H1 (cell line): Measurements from ENCODE around the gene CYBA. TPM values are rescaled to one million over a fixed set of nuclear protein-coding genes. Genes with fewer than 3 reads are reported as not detected.

ENCODE experiments used
- CREB1 ChIP-seq: IDR thresholded peaks from 2 replicates; pipeline ENCODE4 v1.6.1; 2012; ENCODE audit warnings: inconsistent platforms
- MAFK ChIP-seq: IDR thresholded peaks from 2 replicates; pipeline ENCODE4 v1.6.1; 2012; ENCODE audit warnings: low read depth, mild to moderate bottlenecking, improper control_type of control experiment, low read length
- POLR2A ChIP-seq, 2 experiments: IDR thresholded peaks; 1 replicate in 1 of 2; 2 replicates in 1 of 2; pipeline ENCODE4 v1.6.1; 2011; ENCODE audit warnings: low read depth in 2 of 2, low read length in 2 of 2, mild to moderate bottlenecking in 2 of 2; ENCODE audit errors: control extremely low read depth in 1 of 2
- RFX5 ChIP-seq: IDR thresholded peaks from 2 replicates; pipeline ENCODE4 v1.6.1; 2011; ENCODE audit warnings: low read depth, low read length, improper control_type of control experiment, borderline replicate concordance
- RNF2 ChIP-seq: fragments of 200-900, 300-1000 bp; sonication (generic); IDR thresholded peaks from 2 replicates; pipeline ENCODE4 v1.7.1; 2016; ENCODE audit warnings: borderline replicate concordance, low read depth, mild to moderate bottlenecking, antibody characterized with exemption, low read length; ENCODE audit not compliant: poor library complexity, severe bottlenecking; ENCODE audit errors: missing control alignments
- TAF1 ChIP-seq: IDR thresholded peaks from 2 replicates; pipeline ENCODE4 v1.6.1; 2011; ENCODE audit warnings: mild to moderate bottlenecking, low read depth, low read length
- polyA plus RNA-seq, 7 experiments: library from polyadenylated mRNA; depleted of rRNA in 3 of 7; stranded (reverse) in 5 of 7; unstranded in 2 of 7; fragments of >200 nt in 5 of 7; fragments of 200-250 nt in 2 of 7; gene quantifications; 1 replicate in 5 of 7; 2 replicates in 1 of 7; 4 replicates in 1 of 7; pipeline versions ENCODE4 v1.2.1 to v1.2.3, GENCODE V29; 2011 to 2013; ENCODE audit warnings: missing spikeins in 2 of 7, mixed read lengths in 2 of 7
- total RNA-seq: library from RNA; stranded (reverse); fragmentation: NEBNext Ultra II Directional; extraction: Animal tissue kit (Norgen Biotek cat#: 25700); gene quantifications from 2 replicates; pipeline ENCODE4 v1.2.1, GENCODE V29; 2021
- TF ChIP-seq, protein P1 (sequence below): fragments of 300-600 bp; sonication (generic); IDR thresholded peaks from 2 replicates; pipeline ENCODE4 v1.7.1; 2012; ENCODE audit warnings: low read length, moderate library complexity, mild to moderate bottlenecking, inconsistent platforms; ENCODE audit not compliant: insufficient replicate concordance
- TF ChIP-seq, protein P2 (sequence below): IDR thresholded peaks from 2 replicates; pipeline ENCODE4 v1.6.1; 2012; ENCODE audit warnings: low read length, inconsistent platforms
- TF ChIP-seq, protein P3 (sequence below): IDR thresholded peaks from 2 replicates; pipeline ENCODE4 v1.6.1; 2011; ENCODE audit warnings: low read length, improper control_type of control experiment

Gene CYBA
- total and polyA plus RNA-seq, 2 of the 8 experiments (the other 6 are each of a cell fraction or from before 2014, with no cell fraction given), result 136 to 254 TPM

DNA sequence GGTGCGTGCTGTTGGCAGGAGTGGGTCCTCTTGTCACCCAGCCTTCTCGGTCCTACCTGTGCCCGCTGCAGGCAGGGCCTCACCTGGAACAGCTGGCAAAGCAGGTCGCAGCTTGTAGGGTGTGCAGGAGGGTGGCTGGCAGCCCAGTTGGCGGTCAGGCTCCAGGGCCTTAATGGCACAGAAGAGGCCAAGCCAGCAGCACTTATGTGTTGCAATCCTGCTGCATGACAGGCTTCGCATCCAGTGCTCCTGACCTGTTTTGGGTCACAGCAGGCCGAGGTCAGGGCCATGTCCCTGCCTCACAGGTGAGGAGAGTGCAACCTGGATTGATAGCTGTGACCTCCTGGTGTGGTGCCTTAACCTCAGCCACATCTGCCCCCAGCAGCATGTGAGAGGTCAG is 48.8 kb downstream of the CYBA start (continued):
- TF ChIP-seq, protein P1, sequence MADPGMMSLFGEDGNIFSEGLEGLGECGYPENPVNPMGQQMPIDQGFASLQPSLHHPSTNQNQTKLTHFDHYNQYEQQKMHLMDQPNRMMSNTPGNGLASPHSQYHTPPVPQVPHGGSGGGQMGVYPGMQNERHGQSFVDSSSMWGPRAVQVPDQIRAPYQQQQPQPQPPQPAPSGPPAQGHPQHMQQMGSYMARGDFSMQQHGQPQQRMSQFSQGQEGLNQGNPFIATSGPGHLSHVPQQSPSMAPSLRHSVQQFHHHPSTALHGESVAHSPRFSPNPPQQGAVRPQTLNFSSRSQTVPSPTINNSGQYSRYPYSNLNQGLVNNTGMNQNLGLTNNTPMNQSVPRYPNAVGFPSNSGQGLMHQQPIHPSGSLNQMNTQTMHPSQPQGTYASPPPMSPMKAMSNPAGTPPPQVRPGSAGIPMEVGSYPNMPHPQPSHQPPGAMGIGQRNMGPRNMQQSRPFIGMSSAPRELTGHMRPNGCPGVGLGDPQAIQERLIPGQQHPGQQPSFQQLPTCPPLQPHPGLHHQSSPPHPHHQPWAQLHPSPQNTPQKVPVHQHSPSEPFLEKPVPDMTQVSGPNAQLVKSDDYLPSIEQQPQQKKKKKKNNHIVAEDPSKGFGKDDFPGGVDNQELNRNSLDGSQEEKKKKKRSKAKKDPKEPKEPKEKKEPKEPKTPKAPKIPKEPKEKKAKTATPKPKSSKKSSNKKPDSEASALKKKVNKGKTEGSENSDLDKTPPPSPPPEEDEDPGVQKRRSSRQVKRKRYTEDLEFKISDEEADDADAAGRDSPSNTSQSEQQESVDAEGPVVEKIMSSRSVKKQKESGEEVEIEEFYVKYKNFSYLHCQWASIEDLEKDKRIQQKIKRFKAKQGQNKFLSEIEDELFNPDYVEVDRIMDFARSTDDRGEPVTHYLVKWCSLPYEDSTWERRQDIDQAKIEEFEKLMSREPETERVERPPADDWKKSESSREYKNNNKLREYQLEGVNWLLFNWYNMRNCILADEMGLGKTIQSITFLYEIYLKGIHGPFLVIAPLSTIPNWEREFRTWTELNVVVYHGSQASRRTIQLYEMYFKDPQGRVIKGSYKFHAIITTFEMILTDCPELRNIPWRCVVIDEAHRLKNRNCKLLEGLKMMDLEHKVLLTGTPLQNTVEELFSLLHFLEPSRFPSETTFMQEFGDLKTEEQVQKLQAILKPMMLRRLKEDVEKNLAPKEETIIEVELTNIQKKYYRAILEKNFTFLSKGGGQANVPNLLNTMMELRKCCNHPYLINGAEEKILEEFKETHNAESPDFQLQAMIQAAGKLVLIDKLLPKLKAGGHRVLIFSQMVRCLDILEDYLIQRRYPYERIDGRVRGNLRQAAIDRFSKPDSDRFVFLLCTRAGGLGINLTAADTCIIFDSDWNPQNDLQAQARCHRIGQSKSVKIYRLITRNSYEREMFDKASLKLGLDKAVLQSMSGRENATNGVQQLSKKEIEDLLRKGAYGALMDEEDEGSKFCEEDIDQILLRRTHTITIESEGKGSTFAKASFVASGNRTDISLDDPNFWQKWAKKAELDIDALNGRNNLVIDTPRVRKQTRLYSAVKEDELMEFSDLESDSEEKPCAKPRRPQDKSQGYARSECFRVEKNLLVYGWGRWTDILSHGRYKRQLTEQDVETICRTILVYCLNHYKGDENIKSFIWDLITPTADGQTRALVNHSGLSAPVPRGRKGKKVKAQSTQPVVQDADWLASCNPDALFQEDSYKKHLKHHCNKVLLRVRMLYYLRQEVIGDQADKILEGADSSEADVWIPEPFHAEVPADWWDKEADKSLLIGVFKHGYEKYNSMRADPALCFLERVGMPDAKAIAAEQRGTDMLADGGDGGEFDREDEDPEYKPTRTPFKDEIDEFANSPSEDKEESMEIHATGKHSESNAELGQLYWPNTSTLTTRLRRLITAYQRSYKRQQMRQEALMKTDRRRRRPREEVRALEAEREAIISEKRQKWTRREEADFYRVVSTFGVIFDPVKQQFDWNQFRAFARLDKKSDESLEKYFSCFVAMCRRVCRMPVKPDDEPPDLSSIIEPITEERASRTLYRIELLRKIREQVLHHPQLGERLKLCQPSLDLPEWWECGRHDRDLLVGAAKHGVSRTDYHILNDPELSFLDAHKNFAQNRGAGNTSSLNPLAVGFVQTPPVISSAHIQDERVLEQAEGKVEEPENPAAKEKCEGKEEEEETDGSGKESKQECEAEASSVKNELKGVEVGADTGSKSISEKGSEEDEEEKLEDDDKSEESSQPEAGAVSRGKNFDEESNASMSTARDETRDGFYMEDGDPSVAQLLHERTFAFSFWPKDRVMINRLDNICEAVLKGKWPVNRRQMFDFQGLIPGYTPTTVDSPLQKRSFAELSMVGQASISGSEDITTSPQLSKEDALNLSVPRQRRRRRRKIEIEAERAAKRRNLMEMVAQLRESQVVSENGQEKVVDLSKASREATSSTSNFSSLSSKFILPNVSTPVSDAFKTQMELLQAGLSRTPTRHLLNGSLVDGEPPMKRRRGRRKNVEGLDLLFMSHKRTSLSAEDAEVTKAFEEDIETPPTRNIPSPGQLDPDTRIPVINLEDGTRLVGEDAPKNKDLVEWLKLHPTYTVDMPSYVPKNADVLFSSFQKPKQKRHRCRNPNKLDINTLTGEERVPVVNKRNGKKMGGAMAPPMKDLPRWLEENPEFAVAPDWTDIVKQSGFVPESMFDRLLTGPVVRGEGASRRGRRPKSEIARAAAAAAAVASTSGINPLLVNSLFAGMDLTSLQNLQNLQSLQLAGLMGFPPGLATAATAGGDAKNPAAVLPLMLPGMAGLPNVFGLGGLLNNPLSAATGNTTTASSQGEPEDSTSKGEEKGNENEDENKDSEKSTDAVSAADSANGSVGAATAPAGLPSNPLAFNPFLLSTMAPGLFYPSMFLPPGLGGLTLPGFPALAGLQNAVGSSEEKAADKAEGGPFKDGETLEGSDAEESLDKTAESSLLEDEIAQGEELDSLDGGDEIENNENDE, result no peak
- TF ChIP-seq, protein P2, sequence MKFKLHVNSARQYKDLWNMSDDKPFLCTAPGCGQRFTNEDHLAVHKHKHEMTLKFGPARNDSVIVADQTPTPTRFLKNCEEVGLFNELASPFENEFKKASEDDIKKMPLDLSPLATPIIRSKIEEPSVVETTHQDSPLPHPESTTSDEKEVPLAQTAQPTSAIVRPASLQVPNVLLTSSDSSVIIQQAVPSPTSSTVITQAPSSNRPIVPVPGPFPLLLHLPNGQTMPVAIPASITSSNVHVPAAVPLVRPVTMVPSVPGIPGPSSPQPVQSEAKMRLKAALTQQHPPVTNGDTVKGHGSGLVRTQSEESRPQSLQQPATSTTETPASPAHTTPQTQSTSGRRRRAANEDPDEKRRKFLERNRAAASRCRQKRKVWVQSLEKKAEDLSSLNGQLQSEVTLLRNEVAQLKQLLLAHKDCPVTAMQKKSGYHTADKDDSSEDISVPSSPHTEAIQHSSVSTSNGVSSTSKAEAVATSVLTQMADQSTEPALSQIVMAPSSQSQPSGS, result no peak
- TF ChIP-seq RNF2, result no peak
- TF ChIP-seq, protein P3, sequence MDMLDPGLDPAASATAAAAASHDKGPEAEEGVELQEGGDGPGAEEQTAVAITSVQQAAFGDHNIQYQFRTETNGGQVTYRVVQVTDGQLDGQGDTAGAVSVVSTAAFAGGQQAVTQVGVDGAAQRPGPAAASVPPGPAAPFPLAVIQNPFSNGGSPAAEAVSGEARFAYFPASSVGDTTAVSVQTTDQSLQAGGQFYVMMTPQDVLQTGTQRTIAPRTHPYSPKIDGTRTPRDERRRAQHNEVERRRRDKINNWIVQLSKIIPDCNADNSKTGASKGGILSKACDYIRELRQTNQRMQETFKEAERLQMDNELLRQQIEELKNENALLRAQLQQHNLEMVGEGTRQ, result no peak
- TF ChIP-seq RFX5, result no peak
- no peak for TF ChIP-seq TAF1
- TF ChIP-seq CREB1, result no peak
- TF ChIP-seq POLR2A (IDR thresholded peaks at IDR 0.05; ENCODE audit: control extremely low read depth in 1 of 2, low read depth in 2 of 2, low read length in 2 of 2), result no peak
- no peak for TF ChIP-seq MAFK
